ENCODE data around the gene STUM. TPM values are rescaled to one million over a fixed set of nuclear protein-coding genes. Genes with fewer than 3 reads are reported as not detected.

STUM gene
- total RNA-seq, 1 experiment from 2014 or later, result 0.03 TPM

GRCh38 chr1:226656601-226657277 lies 108.2 kb downstream of the STUM start:
- Histone ChIP-seq H3K9me3 (ENCODE audit: control insufficient read depth, insufficient read depth, low read depth, low read length) (no peaks in the 10 kb centered on the region), H3K36me3 (ENCODE audit: control insufficient read depth, insufficient read depth, low read length) (no peaks in the 10 kb centered on the region), H3K4me1 (ENCODE audit: control insufficient read depth, insufficient read depth, low read length) (no peaks in the 10 kb centered on the region), H3K27me3 (ENCODE audit: control insufficient read depth, insufficient read depth, low read length) (no peaks in the 10 kb centered on the region), H3K4me3 (ENCODE audit: low read depth in 2 of 2, low read length in 2 of 2) (no peak overlapping the region), H3K27ac (ENCODE audit: low read length) (no peak overlapping the region)
- DNase-seq (ENCODE audit: low read depth, low spot score) (no peak), ATAC-seq (no peak)
- in situ Hi-C loops (cut with HindIII; ENCODE audit: low pct_unique_long_range_greater_than_20kb, low sequenced_read_pairs), result no loop called here
- no TSS peak for BruUV-seq (replicated peaks)
- no peak for TF ChIP-seq SIN3A (IDR thresholded peaks at IDR 0.05; ENCODE audit: borderline replicate concordance, insufficient read depth, low read depth, low read length)
- no peak for TF ChIP-seq CTCF (IDR thresholded peaks at IDR 0.05)
- no peak for TF ChIP-seq TCF7L2 (IDR thresholded peaks at IDR 0.05; ENCODE audit: low read depth, low read length)
- no peak for TF ChIP-seq POLR2AphosphoS5 (IDR thresholded peaks at IDR 0.05; ENCODE audit: low read depth, low read length)
- TF ChIP-seq REST (IDR thresholded peaks at IDR 0.05; ENCODE audit: insufficient read depth in 1 of 2, low read depth in 2 of 2, low read length in 1 of 2), result no peak
- intact Hi-C loops (cut with micrococcal nuclease; ENCODE audit: unreplicated experiment), result no loop called here
- ChIA-PET CTCF (no interaction called here), POLR2A (no interaction called here)

DNA sequence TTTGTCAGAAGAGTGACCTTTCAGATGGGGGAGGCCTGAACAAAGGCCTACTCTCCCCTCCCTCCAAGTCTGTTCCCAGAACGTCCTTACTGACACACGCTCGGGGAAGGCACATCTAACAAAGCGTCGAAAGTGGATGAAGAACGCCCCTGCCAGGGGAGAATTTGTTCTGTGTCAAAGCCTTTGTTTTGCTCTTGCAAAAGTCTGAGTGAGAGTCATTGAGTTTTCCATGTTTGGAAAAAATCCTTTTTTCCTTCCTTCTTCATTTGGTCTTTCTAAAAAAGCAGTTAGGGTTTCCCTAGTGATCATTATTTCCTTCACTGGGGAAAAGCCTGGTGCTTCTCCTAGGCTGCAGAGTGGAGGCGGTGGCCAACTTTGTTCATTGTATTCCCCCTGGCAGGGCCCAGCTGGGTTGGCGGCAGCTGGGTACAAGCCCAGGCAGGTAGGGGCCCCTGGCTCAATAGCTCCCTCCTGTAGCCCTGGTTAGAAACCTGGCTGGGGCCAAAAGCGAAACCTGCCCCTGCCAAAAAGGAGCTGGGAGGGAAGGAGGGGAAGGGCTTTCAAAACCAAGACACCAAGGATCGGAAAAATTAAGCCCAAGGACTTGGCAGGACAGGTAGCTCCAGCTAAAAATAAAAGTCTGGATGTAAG lies 109.5 kb downstream of the STUM start:
- TF ChIP-seq TCF7L2 (IDR thresholded peaks at IDR 0.05; ENCODE audit: low read depth, low read length), result no peak
- TF ChIP-seq CTCF (IDR thresholded peaks at IDR 0.05), result no peak
- no peak for TF ChIP-seq REST (IDR thresholded peaks at IDR 0.05; ENCODE audit: insufficient read depth in 1 of 2, low read depth in 2 of 2, low read length in 1 of 2)
- no peak for TF ChIP-seq POLR2AphosphoS5 (IDR thresholded peaks at IDR 0.05; ENCODE audit: low read depth, low read length)
- no peak for TF ChIP-seq SIN3A (IDR thresholded peaks at IDR 0.05; ENCODE audit: borderline replicate concordance, insufficient read depth, low read depth, low read length)
- DNase-seq (ENCODE audit: low read depth, low spot score), result no peak
- BruUV-seq (replicated peaks), result no TSS peak
- ChIA-PET POLR2A (no interaction called here), CTCF (no interaction called here)
- H3K9me3 ChIP-seq (ENCODE audit: control insufficient read depth, insufficient read depth, low read depth, low read length), result no peaks in the 10 kb centered on the region
- H3K36me3 ChIP-seq (ENCODE audit: control insufficient read depth, insufficient read depth, low read length), result no peaks in the 10 kb centered on the region
- intact Hi-C loops (cut with micrococcal nuclease; ENCODE audit: unreplicated experiment) (no loop called here), in situ Hi-C loops (cut with HindIII; ENCODE audit: low pct_unique_long_range_greater_than_20kb, low sequenced_read_pairs) (no loop called here)
- no peaks in the 10 kb centered on the region for H3K27me3 ChIP-seq (ENCODE audit: control insufficient read depth, insufficient read depth, low read length)
- no peak for ATAC-seq
- no peaks in the 10 kb centered on the region; the same call in 1 of the 2 replicates for H3K4me1 ChIP-seq (ENCODE audit: control insufficient read depth, insufficient read depth, low read length)
- H3K4me3 ChIP-seq (ENCODE audit: low read depth in 2 of 2, low read length in 2 of 2), result no peak overlapping the region
- no peak overlapping the region for H3K27ac ChIP-seq (ENCODE audit: low read length)

Measured in Panc1 (cell line).